Measurements from ENCODE around the gene C21orf58. TPM values are rescaled to one million over a fixed set of nuclear protein-coding genes. Genes with fewer than 3 reads are reported as not detected.

C21orf58 gene
- total RNA-seq, 3 donors from 2014 or later: 3.6 to 3.9 (median 3.7) TPM

- DNase-seq (no peak), ATAC-seq (no peak)
- Mint-ChIP-seq H3K4me1 (ENCODE audit: low read depth) (no peaks in the 10 kb centered on the region), H3K36me3 (ENCODE audit: insufficient read depth) (peaks cover 7% of the 10 kb centered on the region), H3K4me3 (no peak overlapping the region), H3K27me3 (ENCODE audit: low read depth) (no peaks in the 10 kb centered on the region), H3K9me3 (no peaks in the 10 kb centered on the region)
These were observed 16.0 kb downstream of the C21orf58 start for GRCh38 chr21:46307625-46308024.

- H3K9me3 Mint-ChIP-seq: no peaks in the 10 kb centered on the region
- DNase-seq (no peak), ATAC-seq (peak in 1 of 2 donors; percentile 23)
- H3K36me3 Mint-ChIP-seq (ENCODE audit: insufficient read depth): peaks cover 7% of the 10 kb centered on the region
- no peak overlapping the region for H3K4me3 Mint-ChIP-seq
- H3K27me3 Mint-ChIP-seq (ENCODE audit: low read depth): no peaks in the 10 kb centered on the region
- no peaks in the 10 kb centered on the region for H3K4me1 Mint-ChIP-seq (ENCODE audit: low read depth)
These were observed 18.7 kb downstream of the C21orf58 start for GRCh38 chr21:46304955-46305354.

GRCh38 chr21:46304437-46304836, 19.2 kb downstream of the C21orf58 start:
- Mint-ChIP-seq H3K9me3 (no peaks in the 10 kb centered on the region), H3K27me3 (ENCODE audit: low read depth) (no peaks in the 10 kb centered on the region), H3K36me3 (ENCODE audit: insufficient read depth) (peaks cover 7% of the 10 kb centered on the region), H3K4me3 (no peak overlapping the region), H3K4me1 (ENCODE audit: low read depth) (no peaks in the 10 kb centered on the region)
- no peak for DNase-seq
- ATAC-seq: no peak

GRCh38 chr21:46301759-46302158, 21.9 kb downstream of the C21orf58 start:
- peaks cover 4% of the 10 kb centered on the region for H3K36me3 Mint-ChIP-seq (ENCODE audit: insufficient read depth)
- no peak for ATAC-seq
- DNase-seq: no peak
- peaks cover 3% of the 10 kb centered on the region for H3K4me1 Mint-ChIP-seq (ENCODE audit: low read depth)
- no peak overlapping the region for H3K4me3 Mint-ChIP-seq
- no peaks in the 10 kb centered on the region for H3K9me3 Mint-ChIP-seq
- H3K27me3 Mint-ChIP-seq (ENCODE audit: low read depth): peaks cover 2% of the 10 kb centered on the region

DNA sequence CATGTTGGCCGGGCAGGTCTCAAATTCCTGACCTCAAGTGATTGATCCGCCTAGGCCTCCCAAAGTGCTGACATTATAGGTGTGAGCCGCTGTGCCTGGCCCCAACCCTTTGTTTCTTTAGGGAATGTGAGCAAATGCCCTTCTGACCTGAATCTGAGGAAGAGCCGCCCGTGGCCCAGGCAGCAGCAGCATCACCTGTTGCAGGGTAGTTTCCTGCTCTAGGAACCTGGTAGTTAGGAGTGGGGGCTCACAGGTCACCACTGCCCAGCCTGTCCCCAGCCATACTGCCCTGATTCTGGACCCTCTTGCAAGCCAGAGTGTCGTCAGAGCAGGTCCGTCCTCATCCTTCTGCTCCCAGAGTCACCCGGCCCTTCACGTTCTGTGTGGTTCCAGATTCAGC, 24.5 kb downstream of the C21orf58 start:
- Mint-ChIP-seq H3K36me3 (ENCODE audit: insufficient read depth) (no peaks in the 10 kb centered on the region), H3K4me1 (ENCODE audit: low read depth) (peaks cover 7% of the 10 kb centered on the region), H3K9me3 (no peaks in the 10 kb centered on the region), H3K27me3 (ENCODE audit: low read depth) (peaks cover 7% of the 10 kb centered on the region), H3K4me3 (no peak overlapping the region)
- no peak for DNase-seq
- ATAC-seq: no peak

DNA sequence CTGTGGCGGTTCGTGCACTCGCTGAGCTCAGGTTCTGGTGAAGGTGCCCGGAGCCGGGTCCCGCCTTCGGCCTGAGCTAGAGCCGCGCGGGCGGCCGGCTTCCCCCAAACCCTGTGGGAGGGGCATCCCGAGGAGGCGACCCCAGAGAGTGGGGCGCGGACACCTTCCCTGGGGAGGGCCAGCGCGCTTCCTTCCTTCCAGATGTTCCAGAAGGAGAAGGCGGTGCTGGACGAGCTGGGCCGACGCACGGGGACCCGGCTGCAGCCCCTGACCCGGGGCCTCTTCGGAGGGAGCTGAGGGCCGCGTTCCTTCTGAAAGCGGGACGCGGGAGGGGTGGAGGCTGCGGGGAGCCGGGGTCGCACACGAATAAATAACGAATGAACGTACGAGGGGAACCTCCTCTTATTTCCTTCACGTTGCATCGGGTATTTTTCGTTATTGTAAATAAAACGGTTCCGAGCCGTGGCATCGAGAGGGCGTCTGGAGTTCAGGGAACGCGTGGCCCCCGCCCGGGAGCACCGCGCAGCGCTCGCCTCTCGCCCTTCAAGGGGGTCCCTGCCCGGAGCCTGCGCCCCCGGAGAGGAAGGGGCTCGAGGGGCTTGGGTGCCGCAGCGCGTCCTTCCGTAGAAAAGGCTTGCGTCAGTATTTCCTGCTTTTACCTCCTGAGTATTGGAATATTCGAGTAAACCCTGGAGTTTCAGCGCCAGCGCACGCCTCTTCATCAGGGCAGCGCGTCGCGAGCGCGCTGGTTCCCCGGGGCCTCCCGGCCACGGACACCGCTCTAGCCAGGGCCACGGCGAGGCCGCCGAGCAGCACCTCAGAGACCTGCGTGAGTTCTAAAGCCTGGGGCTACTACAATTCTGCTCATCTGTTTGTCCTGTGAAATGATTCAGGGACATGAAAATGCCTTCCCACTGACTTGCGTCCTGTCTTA, 26.1 kb downstream of the C21orf58 start:
- Mint-ChIP-seq H3K9me3 (no peaks in the 10 kb centered on the region), H3K36me3 (ENCODE audit: insufficient read depth) (no peaks in the 10 kb centered on the region), H3K4me1 (ENCODE audit: low read depth) (peaks cover 7% of the 10 kb centered on the region), H3K4me3 (peak overlapping the region; percentile 62), H3K27me3 (ENCODE audit: low read depth) (peaks cover 7% of the 10 kb centered on the region)
- no peak for DNase-seq
- peak; percentile 42 to 44 for ATAC-seq

DNA sequence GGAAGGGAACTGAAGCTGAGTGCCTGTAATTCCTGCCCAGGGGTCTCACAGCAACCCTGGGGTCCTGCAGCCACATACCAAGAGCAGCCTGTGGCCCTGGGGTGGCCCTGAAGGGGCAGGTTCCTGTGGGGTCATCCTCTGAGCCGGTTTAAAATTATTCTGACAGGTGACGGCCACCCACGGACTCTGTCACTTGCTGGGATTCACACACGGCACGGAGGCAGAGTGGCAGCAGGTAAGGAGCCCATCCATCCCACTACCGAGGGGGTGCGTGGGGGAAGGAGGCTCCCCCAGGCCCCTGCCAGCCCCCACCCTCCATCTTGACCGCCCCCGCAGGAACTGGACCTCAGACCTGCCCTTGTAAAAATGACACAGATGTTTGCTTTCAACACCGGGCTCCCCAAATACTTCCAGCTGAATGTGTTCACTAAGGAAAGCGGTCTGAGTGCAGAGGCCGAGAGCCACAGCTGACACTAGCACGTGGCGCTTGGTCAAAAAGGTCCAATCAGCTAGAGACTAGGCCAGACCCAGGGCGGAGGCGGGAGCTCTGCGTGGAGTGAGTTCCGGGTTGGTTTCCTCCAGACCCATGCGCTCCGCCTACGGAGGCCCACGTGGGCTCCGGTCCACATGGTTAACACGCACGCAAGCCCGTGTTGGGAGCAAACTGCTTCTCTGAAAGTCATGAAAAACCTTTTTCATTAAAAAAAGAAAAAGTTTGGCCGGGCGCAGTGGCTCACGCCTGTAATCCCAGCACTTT, 27.5 kb downstream of the C21orf58 start:
- Mint-ChIP-seq H3K27me3 (ENCODE audit: low read depth) (peaks cover 7% of the 10 kb centered on the region), H3K36me3 (ENCODE audit: insufficient read depth) (peaks cover 4% of the 10 kb centered on the region), H3K4me3 (peak overlapping the region; percentile 46), H3K4me1 (ENCODE audit: low read depth) (peaks cover 8% of the 10 kb centered on the region), H3K9me3 (no peaks in the 10 kb centered on the region)
- ATAC-seq (peak; percentile 54 to 65), DNase-seq (peak; percentile 47)

GRCh38 chr21:46295177-46295770, 28.4 kb downstream of the C21orf58 start:
- H3K9me3 Mint-ChIP-seq: no peaks in the 10 kb centered on the region
- H3K36me3 Mint-ChIP-seq (ENCODE audit: insufficient read depth): peaks cover 6% of the 10 kb centered on the region
- no peak for ATAC-seq
- H3K27me3 Mint-ChIP-seq (ENCODE audit: low read depth): peaks cover 7% of the 10 kb centered on the region
- H3K4me3 Mint-ChIP-seq: no peak overlapping the region
- DNase-seq: no peak
- peaks cover 10% of the 10 kb centered on the region for H3K4me1 Mint-ChIP-seq (ENCODE audit: low read depth)

GRCh38 chr21:46294647-46295176, 29.0 kb downstream of the C21orf58 start:
- ATAC-seq: no peak
- peaks cover 14% of the 10 kb centered on the region for H3K4me1 Mint-ChIP-seq (ENCODE audit: low read depth)
- no peaks in the 10 kb centered on the region for H3K9me3 Mint-ChIP-seq
- peaks cover 7% of the 10 kb centered on the region for H3K36me3 Mint-ChIP-seq (ENCODE audit: insufficient read depth)
- no peak overlapping the region for H3K4me3 Mint-ChIP-seq
- no peak for DNase-seq
- H3K27me3 Mint-ChIP-seq (ENCODE audit: low read depth): peaks cover 7% of the 10 kb centered on the region

GRCh38 chr21:46291561-46291960, 32.1 kb downstream of the C21orf58 start:
- H3K27me3 Mint-ChIP-seq (ENCODE audit: low read depth): peaks cover 3% of the 10 kb centered on the region
- peaks cover 8% of the 10 kb centered on the region for H3K36me3 Mint-ChIP-seq (ENCODE audit: insufficient read depth)
- DNase-seq (no peak), ATAC-seq (no peak)
- H3K4me3 Mint-ChIP-seq: no peak overlapping the region
- H3K4me1 Mint-ChIP-seq (ENCODE audit: low read depth): peaks cover 23% of the 10 kb centered on the region
- no peaks in the 10 kb centered on the region for H3K9me3 Mint-ChIP-seq

DNA sequence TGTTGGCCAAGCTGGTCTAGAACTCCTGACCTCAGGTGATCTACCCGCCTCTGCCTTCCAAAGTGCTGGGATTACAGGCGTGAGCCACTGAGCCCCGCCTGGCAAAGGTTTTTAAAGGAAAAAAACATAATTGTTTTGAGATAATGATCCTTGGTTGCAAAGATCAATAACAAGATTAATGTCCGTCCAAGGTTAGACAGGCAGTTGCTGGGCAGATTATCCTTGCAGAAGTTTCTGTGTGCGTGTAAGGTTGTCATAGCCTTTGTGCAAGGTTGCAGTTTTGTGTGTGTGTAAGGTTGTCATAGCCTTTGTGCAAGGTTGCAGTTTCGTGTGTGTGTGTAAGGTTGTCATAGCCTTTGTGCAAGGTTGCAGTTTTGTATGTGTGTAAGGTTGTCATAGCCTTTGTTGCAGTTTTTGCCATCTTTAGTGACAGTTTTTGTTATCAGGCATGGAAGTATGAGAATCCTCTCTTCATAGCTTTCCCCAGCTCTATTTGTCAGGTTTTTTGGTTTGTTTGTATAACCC, 34.0 kb downstream of the C21orf58 start:
- H3K4me1 Mint-ChIP-seq (ENCODE audit: low read depth): peaks cover 29% of the 10 kb centered on the region
- no peak for DNase-seq
- no peaks in the 10 kb centered on the region for H3K9me3 Mint-ChIP-seq
- peaks cover 8% of the 10 kb centered on the region for H3K36me3 Mint-ChIP-seq (ENCODE audit: insufficient read depth)
- no peaks in the 10 kb centered on the region for H3K27me3 Mint-ChIP-seq (ENCODE audit: low read depth)
- H3K4me3 Mint-ChIP-seq: no peak overlapping the region
- no peak for ATAC-seq

GRCh38 chr21:46287541-46287940, 36.1 kb downstream of the C21orf58 start:
- Mint-ChIP-seq H3K27me3 (ENCODE audit: low read depth) (no peaks in the 10 kb centered on the region), H3K9me3 (no peaks in the 10 kb centered on the region), H3K4me3 (no peak overlapping the region), H3K36me3 (ENCODE audit: insufficient read depth) (peaks cover 20% of the 10 kb centered on the region), H3K4me1 (ENCODE audit: low read depth) (peaks cover 47% of the 10 kb centered on the region)
- DNase-seq: no peak
- ATAC-seq: no peak

GRCh38 chr21:46286648-46287002, 37.0 kb downstream of the C21orf58 start:
- Mint-ChIP-seq H3K36me3 (ENCODE audit: insufficient read depth) (peaks cover 18% of the 10 kb centered on the region), H3K4me3 (peak overlapping the region; percentile 98), H3K9me3 (no peaks in the 10 kb centered on the region), H3K4me1 (ENCODE audit: low read depth) (peaks cover 50% of the 10 kb centered on the region), H3K27me3 (ENCODE audit: low read depth) (no peaks in the 10 kb centered on the region)
- DNase-seq: no peak
- peak; percentile 15 to 24 for ATAC-seq

Measured in activated T-cell treated with anti-CD3 and anti-CD28 coated beads, Interleukin-2, amount 50 U/mL, for 4 hours (primary cell).